ENCODE data around the gene TMEM181. TPM values are rescaled to one million over a fixed set of nuclear protein-coding genes. Genes with fewer than 3 reads are reported as not detected.
A peak's percentile ranks its signal among the peaks of the same experiment; 100 is the strongest.

Gene TMEM181
- total and polyA plus RNA-seq, 2 of the 13 experiments (the other 11 are each of a cell fraction or from before 2014, with no cell fraction given): 59.1 to 108 TPM

DNA sequence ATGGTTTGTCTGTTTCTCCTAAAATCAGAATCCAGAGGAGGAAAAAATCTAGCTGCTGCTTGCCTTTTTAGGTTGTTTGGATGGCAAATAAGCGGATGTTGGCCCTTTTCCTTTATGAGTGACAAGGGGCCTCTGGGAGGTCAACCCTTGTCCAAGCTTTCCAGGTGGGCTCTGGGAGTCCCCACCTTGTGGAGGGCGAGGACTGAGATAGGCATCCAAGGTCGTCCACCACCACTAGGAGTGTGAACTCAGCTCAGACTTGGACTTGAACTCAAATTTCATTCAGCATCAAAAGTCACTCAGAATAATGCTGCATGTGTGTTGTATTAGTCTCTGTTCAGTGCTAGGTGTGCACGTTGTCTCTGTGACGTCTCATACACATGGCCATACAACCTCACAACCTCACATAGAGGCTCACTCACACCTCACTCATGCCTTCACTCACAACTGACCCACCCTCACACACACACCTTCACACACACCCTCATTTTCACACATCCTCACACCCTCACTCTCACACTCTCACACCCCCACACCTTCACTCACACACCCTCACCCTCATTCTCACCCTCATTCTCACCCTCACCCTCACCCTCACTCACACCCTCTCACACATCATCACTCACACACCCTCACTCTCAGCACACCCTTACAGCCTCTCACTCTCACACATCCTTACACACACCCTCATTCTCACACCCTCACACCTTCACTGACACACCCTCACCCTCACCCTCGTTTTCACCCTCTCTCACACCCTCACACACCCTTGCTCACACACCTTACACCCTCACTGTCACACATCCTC is 66.7 kb downstream of the TMEM181 start (continued):
- no peak for TF ChIP-seq SSRP1 (CRISPR knock-in tag; IDR thresholded peaks at IDR 0.05)
- no peak for TF ChIP-seq ZNF350 (CRISPR knock-in tag; IDR thresholded peaks at IDR 0.05; ENCODE audit: borderline replicate concordance, low read depth)
- TF ChIP-seq MIXL1 (CRISPR knock-in tag; IDR thresholded peaks at IDR 0.05): no peak
- TF ChIP-seq, protein P1, sequence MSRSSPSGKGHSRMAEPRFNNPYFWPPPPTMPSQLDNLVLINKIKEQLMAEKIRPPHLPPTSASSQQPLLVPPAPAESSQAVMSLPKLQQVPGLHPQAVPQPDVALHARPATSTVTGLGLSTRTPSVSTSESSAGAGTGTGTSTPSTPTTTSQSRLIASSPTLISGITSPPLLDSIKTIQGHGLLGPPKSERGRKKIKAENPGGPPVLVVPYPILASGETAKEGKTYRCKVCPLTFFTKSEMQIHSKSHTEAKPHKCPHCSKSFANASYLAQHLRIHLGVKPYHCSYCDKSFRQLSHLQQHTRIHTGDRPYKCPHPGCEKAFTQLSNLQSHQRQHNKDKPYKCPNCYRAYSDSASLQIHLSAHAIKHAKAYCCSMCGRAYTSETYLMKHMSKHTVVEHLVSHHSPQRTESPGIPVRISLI (CRISPR knock-in tag; IDR thresholded peaks at IDR 0.05; ENCODE audit: borderline replicate concordance): no peak
- no peak for TF ChIP-seq HHEX (CRISPR knock-in tag; IDR thresholded peaks at IDR 0.05)
- no peak for TF ChIP-seq ZNF776 (CRISPR knock-in tag; IDR thresholded peaks at IDR 0.05)
- TF ChIP-seq GFI1 (CRISPR knock-in tag; IDR thresholded peaks at IDR 0.05; ENCODE audit: borderline replicate concordance): no peak
- no peak for TF ChIP-seq ZNF292 (CRISPR knock-in tag; IDR thresholded peaks at IDR 0.05; ENCODE audit: borderline replicate concordance, low read depth)
- no peak for TF ChIP-seq KAT8 (CRISPR knock-in tag; IDR thresholded peaks at IDR 0.05)
- TF ChIP-seq RAD51 (IDR thresholded peaks at IDR 0.05; ENCODE audit: borderline replicate concordance): peak; percentile 36; the same call in 1 of the 2 replicates
- TF ChIP-seq ARNT (IDR thresholded peaks at IDR 0.05): 0 out of 2 replicates have a peak, but pooled peaks have one; percentile 41
- TF ChIP-seq ZFP36L1 (CRISPR knock-in tag; IDR thresholded peaks at IDR 0.05): no peak
- TF ChIP-seq ZFY (CRISPR knock-in tag; IDR thresholded peaks at IDR 0.05): no peak
- 0 out of 4 replicates have a peak, but pooled peaks of 1 of the 2 experiments have one; percentile 28 for TF ChIP-seq POLR2A (IDR thresholded peaks at IDR 0.05; ENCODE audit: insufficient read depth in 1 of 2, low read depth in 2 of 2, low read length in 2 of 2)
- peak; percentile 57 for TF ChIP-seq PCBP2 (optimal IDR thresholded peaks at IDR 0.05; ENCODE audit: low read depth, low read length, poor library complexity, severe bottlenecking)
- no peak for TF ChIP-seq HDAC1 (CRISPR knock-in tag; IDR thresholded peaks at IDR 0.05)
- TF ChIP-seq ZFYVE20 (CRISPR knock-in tag; IDR thresholded peaks at IDR 0.05; ENCODE audit: borderline replicate concordance, low read depth): no peak
- TF ChIP-seq MED1 (CRISPR knock-in tag; IDR thresholded peaks at IDR 0.05): no peak
- no peak for TF ChIP-seq ZNF614 (CRISPR knock-in tag; IDR thresholded peaks at IDR 0.05; ENCODE audit: borderline replicate concordance)
- no peak for TF ChIP-seq RFXAP (CRISPR knock-in tag; IDR thresholded peaks at IDR 0.05; ENCODE audit: borderline replicate concordance)
- TF ChIP-seq, protein P2, sequence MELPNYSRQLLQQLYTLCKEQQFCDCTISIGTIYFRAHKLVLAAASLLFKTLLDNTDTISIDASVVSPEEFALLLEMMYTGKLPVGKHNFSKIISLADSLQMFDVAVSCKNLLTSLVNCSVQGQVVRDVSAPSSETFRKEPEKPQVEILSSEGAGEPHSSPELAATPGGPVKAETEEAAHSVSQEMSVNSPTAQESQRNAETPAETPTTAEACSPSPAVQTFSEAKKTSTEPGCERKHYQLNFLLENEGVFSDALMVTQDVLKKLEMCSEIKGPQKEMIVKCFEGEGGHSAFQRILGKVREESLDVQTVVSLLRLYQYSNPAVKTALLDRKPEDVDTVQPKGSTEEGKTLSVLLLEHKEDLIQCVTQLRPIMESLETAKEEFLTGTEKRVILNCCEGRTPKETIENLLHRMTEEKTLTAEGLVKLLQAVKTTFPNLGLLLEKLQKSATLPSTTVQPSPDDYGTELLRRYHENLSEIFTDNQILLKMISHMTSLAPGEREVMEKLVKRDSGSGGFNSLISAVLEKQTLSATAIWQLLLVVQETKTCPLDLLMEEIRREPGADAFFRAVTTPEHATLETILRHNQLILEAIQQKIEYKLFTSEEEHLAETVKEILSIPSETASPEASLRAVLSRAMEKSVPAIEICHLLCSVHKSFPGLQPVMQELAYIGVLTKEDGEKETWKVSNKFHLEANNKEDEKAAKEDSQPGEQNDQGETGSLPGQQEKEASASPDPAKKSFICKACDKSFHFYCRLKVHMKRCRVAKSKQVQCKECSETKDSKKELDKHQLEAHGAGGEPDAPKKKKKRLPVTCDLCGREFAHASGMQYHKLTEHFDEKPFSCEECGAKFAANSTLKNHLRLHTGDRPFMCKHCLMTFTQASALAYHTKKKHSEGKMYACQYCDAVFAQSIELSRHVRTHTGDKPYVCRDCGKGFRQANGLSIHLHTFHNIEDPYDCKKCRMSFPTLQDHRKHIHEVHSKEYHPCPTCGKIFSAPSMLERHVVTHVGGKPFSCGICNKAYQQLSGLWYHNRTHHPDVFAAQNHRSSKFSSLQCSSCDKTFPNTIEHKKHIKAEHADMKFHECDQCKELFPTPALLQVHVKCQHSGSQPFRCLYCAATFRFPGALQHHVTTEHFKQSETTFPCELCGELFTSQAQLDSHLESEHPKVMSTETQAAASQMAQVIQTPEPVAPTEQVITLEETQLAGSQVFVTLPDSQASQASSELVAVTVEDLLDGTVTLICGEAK (IDR thresholded peaks at IDR 0.05): no peak
- TF ChIP-seq, protein P2 (CRISPR knock-in tag; IDR thresholded peaks at IDR 0.05): no peak

Measured in HepG2 (cell line).